Stimulated activated CD8-positive, alpha-beta memory T cell treated with anti-CD3 and anti-CD28 coated beads, Interleukin-15, amount 100 ng/mL, for 4 hours (primary cell): Measurements from ENCODE around the gene AP1S2.
"Not testable (repeated sequence)": the region's sequence is repeated elsewhere in the genome, so short reads cannot be mapped to it uniquely, and the experiment has no call there.

ENCODE experiments used
- DNase-seq, 2 donors: peaks; one replicate each; pipeline ENCODE4 v3.0.0-alpha.2; 2020; ENCODE audit warnings: low read depth in 2 of 2

Gene AP1S2

DNA sequence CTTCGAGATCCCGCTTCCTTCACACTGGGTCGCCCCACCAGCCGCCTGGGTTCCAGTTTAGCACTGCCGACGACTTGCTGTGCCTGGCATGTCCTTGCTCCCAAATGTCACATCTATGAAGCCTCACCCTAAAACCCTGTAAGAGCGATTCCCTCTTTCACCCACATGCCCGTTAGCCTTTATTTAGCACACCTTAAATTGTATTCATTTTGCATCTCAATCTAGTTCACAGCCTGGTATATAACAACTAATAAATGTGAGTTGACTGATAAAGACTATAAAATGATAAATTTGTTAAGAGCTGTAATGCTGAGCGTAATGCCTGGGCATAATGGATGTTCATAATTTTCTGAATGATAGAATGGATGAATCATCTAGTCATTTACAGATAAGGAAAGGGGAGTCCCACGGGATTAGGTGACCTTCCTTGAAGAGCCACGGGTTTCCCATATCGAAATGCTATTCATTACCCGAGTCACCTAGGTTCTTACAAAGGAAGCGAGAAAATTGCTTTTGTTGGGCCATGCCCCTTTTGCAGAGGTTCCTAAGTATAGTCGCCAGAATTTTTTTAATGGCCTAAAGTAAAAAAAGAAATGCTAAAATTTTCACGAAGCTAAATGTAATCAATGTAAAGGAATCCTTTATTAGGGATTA lies 1.1 kb upstream of the AP1S2 start:
- no peak for DNase-seq

GRCh38 chrX:15854080-15854655 lies 445 bp downstream of the AP1S2 start:
- DNase-seq: peak in 1 of 2 donors; percentile 26

DNA sequence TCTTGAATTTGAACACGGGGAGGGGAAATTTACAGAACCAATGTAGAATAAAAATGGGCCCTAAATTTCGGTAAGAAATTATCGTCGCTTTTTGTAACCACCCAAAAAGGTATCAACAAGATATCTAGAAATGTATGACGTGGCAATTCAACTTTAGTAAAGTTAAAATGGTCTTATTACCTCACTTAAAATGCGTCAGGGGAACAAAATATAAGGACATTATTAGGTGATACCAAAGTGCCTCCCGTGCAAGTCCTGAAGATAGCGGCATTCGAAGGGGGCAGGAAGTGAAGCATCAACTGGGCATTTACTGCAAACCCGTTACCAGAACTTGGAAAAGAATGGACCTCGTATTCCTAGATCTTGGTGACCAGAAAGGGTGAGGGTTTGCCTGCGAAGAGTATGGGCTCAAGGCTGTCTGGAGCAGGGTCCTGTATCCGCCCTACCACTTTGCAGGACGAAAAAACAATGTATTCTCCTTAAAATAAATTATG lies 980 bp downstream of the AP1S2 start:
- no peak for DNase-seq

GRCh38 chrX:15849555-15849954 lies 5.1 kb downstream of the AP1S2 start:
- DNase-seq: no peak

DNA sequence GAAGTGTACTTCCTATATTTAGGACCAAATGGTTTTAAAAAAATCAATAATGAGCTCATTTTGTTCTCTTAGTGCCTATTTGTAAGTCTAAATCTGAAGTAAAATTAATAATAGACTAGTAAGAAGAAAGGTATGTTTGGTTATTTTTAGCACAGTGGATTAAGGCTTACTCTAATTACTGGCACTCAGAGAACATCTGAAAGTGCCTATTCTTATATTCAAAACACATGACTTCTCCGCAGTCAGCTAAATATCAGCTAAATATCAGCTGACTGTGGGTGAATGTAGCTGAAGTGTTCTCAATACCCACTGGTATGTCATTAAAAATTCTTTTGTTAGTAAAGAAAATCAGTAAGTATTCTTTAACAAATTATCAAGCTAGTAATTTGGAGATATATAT lies 6.0 kb downstream of the AP1S2 start:
- DNase-seq: no peak

GRCh38 chrX:15843960-15844359 lies 10.7 kb downstream of the AP1S2 start:
- no peak for DNase-seq

GRCh38 chrX:15841853-15842516 lies 12.6 kb downstream of the AP1S2 start:
- DNase-seq: no peak

DNA sequence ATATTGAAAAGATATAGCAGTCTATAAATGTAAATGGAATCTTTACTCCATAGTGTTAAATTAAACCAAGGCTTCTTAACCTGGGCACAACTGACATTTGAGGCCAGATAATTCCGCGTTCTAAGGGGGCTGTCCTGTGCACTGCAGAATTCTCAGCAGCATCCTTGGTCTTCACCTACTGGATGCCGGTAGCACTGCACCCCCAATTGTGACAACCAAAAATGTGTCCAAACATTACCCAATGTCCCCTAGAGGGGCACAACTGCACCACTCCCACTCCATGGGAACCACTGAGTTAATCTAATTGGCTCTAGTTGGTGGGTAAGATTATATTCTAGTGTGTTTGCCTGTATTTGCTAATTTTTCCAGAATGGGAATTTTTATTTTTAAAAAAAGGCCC lies 16.6 kb downstream of the AP1S2 start:
- no peak for DNase-seq

- no peak for DNase-seq
Observed at GRCh38 chrX:15834827-15835595, 19.6 kb downstream of the AP1S2 start.

DNA sequence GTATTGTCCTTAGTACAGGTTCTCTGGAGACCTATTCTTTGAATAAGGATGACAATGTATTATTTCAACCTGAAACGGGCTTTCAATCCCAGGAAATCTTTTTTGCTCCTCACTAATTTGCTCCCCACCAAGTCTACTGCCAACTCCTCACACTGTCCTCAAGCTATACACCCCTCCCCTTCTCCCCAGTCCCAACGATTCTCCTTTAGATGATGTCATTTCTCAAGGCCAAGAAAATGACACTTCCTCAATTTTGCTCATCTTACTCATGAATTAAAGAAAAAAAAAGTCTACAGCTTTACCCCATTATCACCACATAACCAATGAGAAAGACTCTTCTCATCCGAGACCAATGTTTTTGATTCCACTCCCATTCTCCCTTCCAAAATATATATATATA lies 20.6 kb downstream of the AP1S2 start:
- DNase-seq: no peak

DNA sequence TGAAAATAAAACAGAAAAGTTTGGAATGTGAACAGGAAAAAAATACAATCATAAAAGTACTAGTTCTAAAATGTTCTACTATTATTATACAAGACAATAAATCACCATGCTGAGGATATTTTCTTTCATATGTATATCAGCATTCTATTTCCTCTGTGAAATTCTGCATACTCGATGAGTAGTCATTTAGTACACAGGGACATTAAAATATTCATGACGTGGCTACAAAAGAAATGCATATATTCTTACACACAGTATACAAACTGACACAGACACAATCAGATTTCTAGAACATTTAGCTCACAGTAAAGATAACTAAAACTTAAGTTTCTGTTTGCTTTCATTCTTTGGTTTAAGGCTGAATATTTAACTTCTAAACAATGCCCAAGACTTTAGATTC lies 23.3 kb downstream of the AP1S2 start:
- DNase-seq: not testable (repeated sequence)

DNA sequence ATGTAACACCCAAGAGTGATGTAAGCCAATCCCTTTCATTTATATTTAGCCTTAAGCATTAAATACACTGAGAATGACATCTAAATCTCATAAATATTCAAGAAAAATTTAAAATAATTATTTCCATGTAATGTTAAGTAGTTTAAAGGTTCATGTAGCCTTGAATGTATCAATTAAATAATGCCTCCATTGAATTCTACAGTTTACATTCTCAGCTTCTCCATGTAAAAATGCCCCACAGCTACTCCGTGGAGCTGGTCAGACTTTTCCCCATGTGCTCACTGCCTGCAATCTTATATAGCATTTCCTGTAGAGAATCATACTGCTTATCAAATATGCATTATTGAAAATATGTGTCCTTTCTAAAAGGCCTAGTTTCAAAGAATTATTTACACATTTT lies 25.4 kb downstream of the AP1S2 start:
- DNase-seq: no peak

DNA sequence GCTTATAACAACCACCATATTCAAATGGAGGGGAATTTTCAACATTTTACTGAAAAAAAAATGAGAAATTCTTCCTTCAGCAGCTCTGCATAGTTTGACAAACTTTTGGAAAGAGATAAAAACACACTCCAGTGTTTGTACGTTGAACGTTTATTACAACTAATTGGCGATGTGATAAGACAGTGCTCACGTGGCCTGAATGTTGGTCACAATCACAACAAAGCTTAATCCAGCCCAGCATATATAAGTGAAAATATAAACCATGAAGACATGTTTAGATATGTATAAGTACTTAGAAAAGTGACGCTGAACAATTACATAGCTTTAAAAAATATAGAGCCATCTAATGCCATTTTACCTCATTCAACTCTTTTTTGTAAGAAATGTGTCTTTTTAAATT lies 28.7 kb downstream of the AP1S2 start:
- no peak for DNase-seq

GRCh38 chrX:15822922-15823321 lies 31.7 kb downstream of the AP1S2 start:
- no peak for DNase-seq

- no peak for DNase-seq
Observed at GRCh38 chrX:15820106-15821073, 34.2 kb downstream of the AP1S2 start.

GRCh38 chrX:15816886-15817285 lies 37.7 kb downstream of the AP1S2 start:
- peak; percentile 7 to 11 for DNase-seq

- DNase-seq: no peak
Observed at GRCh38 chrX:15816438-15816809, 38.2 kb downstream of the AP1S2 start.

GRCh38 chrX:15815779-15816437 lies 38.7 kb downstream of the AP1S2 start:
- no peak for DNase-seq

GRCh38 chrX:15814771-15815365 lies 39.7 kb downstream of the AP1S2 start:
- no peak for DNase-seq

- DNase-seq: no peak
Observed at GRCh38 chrX:15813416-15813815, 41.2 kb downstream of the AP1S2 start.
